IPS-NIHi7 (cell line): ENCODE measurements around the gene TSHR.
"Not testable (repeated sequence)": the region's sequence is repeated elsewhere in the genome, so short reads cannot be mapped to it uniquely, and the experiment has no call there.

ENCODE experiments used
- DNase-seq: peaks from one replicate; pipeline ENCODE4 v3.0.0; 2012; ENCODE audit warnings: mixed read lengths; ENCODE audit errors: extremely low spot score

The TSHR gene

GRCh38 chr14:80955416-80955941, at the start of gene TSHR:
TSS of gene TSHR (plus strand) at chr14:80955621. CDS start at chr14:80955681, 60 bp downstream.
- peak; percentile 50 for DNase-seq

GRCh38 chr14:80906336-80906735, 49.1 kb upstream of the TSHR start:
- no peak for DNase-seq

GRCh38 chr14:80906946-80907345, 48.5 kb upstream of the TSHR start:
- DNase-seq: no peak

- DNase-seq: not testable (repeated sequence)
Observed at GRCh38 chr14:80912013-80912412, 43.4 kb upstream of the TSHR start.

- DNase-seq: no peak
Observed at GRCh38 chr14:80919622-80920021, 35.8 kb upstream of the TSHR start.

- no peak for DNase-seq
Observed at GRCh38 chr14:80923368-80923767, 32.1 kb upstream of the TSHR start.

- DNase-seq: no peak
Observed at GRCh38 chr14:80924365-80925103, 30.9 kb upstream of the TSHR start.

GRCh38 chr14:80926397-80927082, 28.9 kb upstream of the TSHR start:
- DNase-seq: no peak

- peak; percentile 28 for DNase-seq
Observed at GRCh38 chr14:80927083-80927989, 28.1 kb upstream of the TSHR start.

- DNase-seq: no peak
Observed at GRCh38 chr14:80930095-80930494, 25.3 kb upstream of the TSHR start.

GRCh38 chr14:80930836-80931389, 24.5 kb upstream of the TSHR start:
- no peak for DNase-seq

- DNase-seq: no peak
Observed at GRCh38 chr14:80933282-80933681, 22.1 kb upstream of the TSHR start.

- DNase-seq: no peak
Observed at GRCh38 chr14:80933686-80934085, 21.7 kb upstream of the TSHR start.

- no peak for DNase-seq
Observed at GRCh38 chr14:80940146-80940545, 15.3 kb upstream of the TSHR start.

- DNase-seq: peak; percentile 92
Observed at GRCh38 chr14:80941241-80942185, 13.9 kb upstream of the TSHR start, which contains the start of gene CEP128. TSS of gene CEP128 (minus strand) at chr14:80941738.

- no peak for DNase-seq
Observed at GRCh38 chr14:80942191-80942600, 13.2 kb upstream of the TSHR start.

- DNase-seq: no peak
Observed at GRCh38 chr14:80944861-80945617, 10.4 kb upstream of the TSHR start.

- DNase-seq: no peak
Observed at GRCh38 chr14:80946187-80946586, 9.2 kb upstream of the TSHR start.

GRCh38 chr14:80946797-80947196, 8.6 kb upstream of the TSHR start:
- DNase-seq: no peak

- no peak for DNase-seq
Observed at GRCh38 chr14:80948291-80948690, 7.1 kb upstream of the TSHR start.
